Muscle of leg (tissue), 11 donors: Measurements from ENCODE around the gene TRIO. TPM values are rescaled to one million over a fixed set of nuclear protein-coding genes. Genes with fewer than 3 reads are reported as not detected.

Source experiments
- DNase-seq: peaks from one replicate; pipeline ENCODE4 v3.0.0; 2013
- H3K27ac ChIP-seq: one replicate; pipeline ENCODE4 v1.5.1; 2013; ENCODE audit warnings: mild to moderate bottlenecking, low read length, control low read depth
- H3K27me3 ChIP-seq: one replicate; pipeline ENCODE4 v1.6.1; 2013; ENCODE audit warnings: low read length; ENCODE audit not compliant: control insufficient read depth, insufficient read depth
- H3K36me3 ChIP-seq: one replicate; pipeline ENCODE4 v1.6.1; 2013; ENCODE audit warnings: low read length; ENCODE audit not compliant: control insufficient read depth, insufficient read depth
- H3K4me1 ChIP-seq: one replicate; pipeline ENCODE4 v1.6.1; 2013; ENCODE audit warnings: low read length; ENCODE audit not compliant: control insufficient read depth, insufficient read depth
- H3K4me3 ChIP-seq: one replicate; pipeline ENCODE4 v1.5.1; 2013; ENCODE audit warnings: low read length, control low read depth
- H3K9me3 ChIP-seq: replicated peaks from 2 replicates; pipeline ENCODE4 v1.6.1; 2013; ENCODE audit warnings: low read depth, low read length; ENCODE audit not compliant: control insufficient read depth
- WGBS: methylation state at CpG from one replicate; pipeline ENCODE4 v1.1.5; 2013; ENCODE audit warnings: missing lambda C conversion rate; ENCODE audit not compliant: insufficient coverage; 5-methylcytosine and 5-hydroxymethylcytosine counted together
- polyA plus RNA-seq, 8 donors: library from polyadenylated mRNA; unstranded; fragments of 120-200 nt; gene quantifications; one replicate each; pipeline versions ENCODE4 v1.2.1 to v1.2.3, GENCODE V29; 2013; ENCODE audit warnings: inconsistent platforms in 1 of 8, low replicate concordance in 1 of 8; ENCODE audit not compliant: insufficient read length in 8 of 8, insufficient read depth in 1 of 8
- total RNA-seq: library from RNA; stranded (reverse); fragments of 120-200 nt; gene quantifications from one replicate; pipeline ENCODE4 v1.2.4, GENCODE V29; 2013

Gene TRIO
- total and polyA plus RNA-seq, 9 donors: 124 to 219 (median 168) TPM

DNA sequence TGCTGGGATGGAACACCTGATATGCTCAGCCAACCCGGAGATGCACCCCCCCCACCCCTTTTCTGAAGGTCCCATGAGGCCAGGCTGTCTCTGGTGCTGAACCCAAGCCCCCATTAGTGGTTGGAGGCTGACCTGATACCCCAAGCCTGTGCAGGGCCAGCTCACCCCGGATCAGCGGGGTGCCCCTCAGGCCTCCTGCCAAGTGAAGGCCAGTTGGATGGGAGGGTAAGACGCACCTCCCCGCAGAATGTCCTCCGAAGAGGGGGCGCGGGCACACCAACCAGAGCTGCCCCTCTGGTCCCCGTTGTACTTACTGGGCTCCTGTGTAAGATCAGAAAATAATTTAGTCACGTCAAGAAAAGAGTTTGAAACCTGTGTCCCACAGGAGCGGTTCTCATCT, 361.7 kb downstream of the TRIO start:
- peaks cover 73% of the 10 kb centered on the region for H3K36me3 ChIP-seq
- H3K9me3 ChIP-seq: no peaks in the 10 kb centered on the region
- no peak for DNase-seq
- no peak overlapping the region for H3K27ac ChIP-seq
- H3K27me3 ChIP-seq: no peaks in the 10 kb centered on the region
- 87% methylated on average over 7 of the region's 11 CpGs for WGBS
- no peak overlapping the region for H3K4me3 ChIP-seq
- peaks cover 13% of the 10 kb centered on the region for H3K4me1 ChIP-seq

DNA sequence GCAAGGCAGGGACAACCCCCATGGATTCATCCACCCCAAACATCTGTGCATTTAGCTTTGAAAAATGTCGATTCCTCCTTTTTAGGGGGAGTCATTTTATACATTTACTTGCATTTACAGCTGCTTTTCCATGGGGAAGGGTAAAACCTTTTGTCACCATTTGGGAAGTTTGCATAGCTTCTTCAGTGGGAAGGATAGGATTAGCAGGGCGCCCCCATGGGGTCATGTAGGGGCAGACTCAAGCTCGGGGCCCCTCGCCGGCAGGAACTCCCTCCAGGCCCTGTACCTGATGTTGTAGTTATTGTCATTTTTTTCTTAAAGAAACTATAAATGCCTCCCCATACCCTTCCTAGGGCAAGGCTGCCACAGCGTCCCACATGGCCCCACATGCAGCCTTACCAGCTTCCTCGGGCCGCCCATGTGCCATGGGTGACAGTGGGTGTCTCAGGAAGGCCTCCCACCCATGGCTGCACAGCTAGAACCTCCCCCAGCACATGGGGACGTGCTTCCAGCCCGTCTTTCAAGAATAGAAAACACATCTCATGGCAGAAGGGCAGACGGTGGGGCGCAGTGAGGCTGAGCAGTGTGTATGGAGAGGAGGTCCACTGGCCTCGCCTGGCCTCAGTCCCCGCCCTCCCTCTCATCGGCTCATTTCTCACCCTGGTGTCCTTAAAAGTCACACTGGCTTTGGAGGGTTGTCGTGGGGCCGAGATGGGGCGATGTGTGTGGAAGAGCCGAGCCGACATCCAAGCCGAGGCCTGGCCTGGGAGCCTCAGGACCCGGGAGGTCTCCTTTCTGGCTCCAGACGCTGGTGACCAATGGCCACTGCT, 362.4 kb downstream of the TRIO start:
- Histone ChIP-seq H3K27me3 (no peaks in the 10 kb centered on the region), H3K36me3 (peaks cover 71% of the 10 kb centered on the region), H3K4me3 (no peak overlapping the region), H3K27ac (peak overlapping the region; percentile 17), H3K9me3 (no peaks in the 10 kb centered on the region), H3K4me1 (peaks cover 13% of the 10 kb centered on the region)
- 55% methylated on average over 8 of the region's 23 CpGs for WGBS
- DNase-seq: no peak

DNA sequence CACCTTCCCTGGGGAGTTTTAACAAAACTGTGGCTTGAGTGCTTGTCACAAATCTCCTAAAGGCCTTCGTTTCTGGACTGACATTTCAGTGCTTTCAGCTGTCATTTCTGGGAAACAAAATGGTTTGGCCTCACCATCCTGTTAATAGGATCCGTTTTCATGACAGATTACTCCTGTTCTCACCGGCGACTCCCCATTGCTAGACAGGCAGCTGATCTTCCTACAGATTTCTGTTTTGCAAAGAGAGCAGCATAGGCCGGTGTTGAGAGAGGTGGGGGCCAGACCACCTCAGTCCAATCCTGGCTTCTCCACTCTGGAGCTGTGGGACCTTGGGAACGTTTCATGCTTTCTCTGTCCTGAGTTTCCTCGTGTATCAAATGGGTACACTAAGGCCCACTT, 363.0 kb downstream of the TRIO start:
- H3K9me3 ChIP-seq: no peaks in the 10 kb centered on the region
- WGBS: 63% methylated on average over 4 of the region's 7 CpGs
- H3K36me3 ChIP-seq: peaks cover 71% of the 10 kb centered on the region
- DNase-seq: no peak
- H3K4me1 ChIP-seq: peaks cover 13% of the 10 kb centered on the region
- H3K27me3 ChIP-seq: no peaks in the 10 kb centered on the region
- peak overlapping the region; percentile 17 for H3K27ac ChIP-seq
- H3K4me3 ChIP-seq: no peak overlapping the region

DNA sequence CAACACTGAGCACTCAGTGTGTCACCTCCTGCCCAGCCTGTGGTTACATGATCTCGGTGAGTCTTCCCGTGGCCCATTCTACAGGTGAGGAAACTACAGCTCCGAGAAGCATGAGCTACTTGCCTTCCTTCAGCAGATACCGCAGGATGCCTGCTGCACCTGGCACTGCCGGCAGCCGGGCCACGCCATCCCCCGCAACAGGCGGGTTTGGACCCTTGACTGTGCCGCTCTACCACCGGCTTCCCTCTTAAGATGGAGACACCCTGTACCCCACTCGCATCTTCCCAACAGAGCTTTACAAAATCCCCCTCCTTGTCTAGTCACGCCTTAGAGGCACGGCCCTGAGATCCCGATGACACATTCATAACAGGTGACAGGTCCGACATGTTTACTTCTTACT, 363.5 kb downstream of the TRIO start:
- DNase-seq: no peak
- 95% methylated on average over 16 of the region's 16 CpGs for WGBS
- Histone ChIP-seq H3K27me3 (no peaks in the 10 kb centered on the region), H3K36me3 (peaks cover 66% of the 10 kb centered on the region), H3K27ac (no peak overlapping the region), H3K4me3 (no peak overlapping the region), H3K9me3 (no peaks in the 10 kb centered on the region), H3K4me1 (peaks cover 13% of the 10 kb centered on the region)

DNA sequence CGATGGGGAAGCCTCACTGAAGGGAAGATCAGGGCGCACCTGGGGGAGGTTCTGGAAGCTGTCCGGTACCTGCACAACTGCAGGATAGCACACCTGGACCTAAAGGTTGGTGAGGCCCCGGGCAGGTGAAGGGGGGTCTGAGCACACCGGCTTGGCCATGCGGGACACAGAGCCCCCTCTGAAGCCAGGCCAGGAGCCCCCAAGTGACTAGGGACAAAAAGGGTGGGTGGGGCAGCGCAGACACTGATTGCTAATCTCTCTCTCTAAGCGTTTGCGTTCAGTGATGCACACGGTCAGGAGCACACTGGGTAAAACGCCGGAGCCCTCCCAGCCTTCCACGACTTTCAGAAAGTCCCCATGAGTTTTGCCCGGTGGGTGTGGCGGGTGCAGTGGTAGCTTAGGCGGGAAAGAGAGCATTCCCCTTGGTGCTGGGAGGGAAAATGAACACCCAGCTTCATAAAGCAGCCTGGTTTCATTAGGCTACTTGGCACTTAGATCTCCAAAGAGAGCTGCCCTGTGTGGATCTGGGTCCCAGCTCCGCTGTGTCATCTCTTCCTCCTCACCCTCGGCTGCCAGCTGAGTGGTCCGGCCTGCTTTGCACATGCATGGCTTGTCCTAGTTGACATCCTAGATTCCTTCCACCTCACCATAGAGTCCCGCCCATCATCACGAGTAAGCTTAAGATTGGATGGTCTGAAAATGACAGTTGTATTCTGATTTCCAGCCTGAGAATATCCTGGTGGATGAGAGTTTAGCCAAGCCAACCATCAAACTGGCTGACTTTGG, 364.2 kb downstream of the TRIO start:
- Histone ChIP-seq H3K27ac (no peak overlapping the region), H3K36me3 (peaks cover 61% of the 10 kb centered on the region), H3K4me3 (no peak overlapping the region), H3K9me3 (no peaks in the 10 kb centered on the region), H3K27me3 (no peaks in the 10 kb centered on the region), H3K4me1 (peaks cover 13% of the 10 kb centered on the region)
- WGBS: 90% methylated on average over 15 of the region's 21 CpGs
- no peak for DNase-seq

DNA sequence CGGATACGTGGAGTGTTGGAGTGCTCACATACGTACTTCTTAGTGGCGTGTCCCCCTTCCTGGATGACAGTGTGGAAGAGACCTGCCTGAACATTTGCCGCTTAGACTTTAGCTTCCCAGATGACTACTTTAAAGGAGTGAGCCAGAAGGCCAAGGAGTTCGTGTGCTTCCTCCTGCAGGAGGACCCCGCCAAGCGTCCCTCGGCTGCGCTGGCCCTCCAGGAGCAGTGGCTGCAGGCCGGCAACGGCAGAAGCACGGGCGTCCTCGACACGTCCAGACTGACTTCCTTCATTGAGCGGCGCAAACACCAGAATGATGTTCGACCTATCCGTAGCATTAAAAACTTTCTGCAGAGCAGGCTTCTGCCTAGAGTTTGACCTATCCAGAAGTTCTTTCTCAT, 364.9 kb downstream of the TRIO start:
- DNase-seq: no peak
- WGBS: 83% methylated on average over 19 of the region's 20 CpGs
- no peak overlapping the region for H3K4me3 ChIP-seq
- no peak overlapping the region for H3K27ac ChIP-seq
- peaks cover 7% of the 10 kb centered on the region for H3K4me1 ChIP-seq
- peaks cover 54% of the 10 kb centered on the region for H3K36me3 ChIP-seq
- no peaks in the 10 kb centered on the region for H3K27me3 ChIP-seq
- H3K9me3 ChIP-seq: no peaks in the 10 kb centered on the region

DNA sequence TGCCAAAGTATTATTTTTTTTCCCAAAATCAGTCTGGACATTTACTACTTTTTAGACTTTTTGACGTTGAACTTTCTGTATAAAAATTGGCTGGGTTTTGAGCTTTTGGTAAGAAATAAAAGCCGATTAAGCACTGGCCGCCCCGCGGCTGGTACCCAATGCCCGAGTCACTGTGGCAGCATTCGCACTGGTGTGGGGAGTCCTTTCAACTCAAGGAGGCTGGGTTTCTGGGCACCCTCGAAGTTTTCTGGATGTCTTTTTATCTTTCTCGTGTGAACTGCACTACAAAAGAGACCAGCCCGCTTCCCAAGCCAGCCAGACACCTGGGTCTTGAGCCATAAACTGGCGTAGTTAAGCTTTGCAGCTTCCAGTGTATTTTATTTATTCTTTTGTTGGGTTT, 366.4 kb downstream of the TRIO start:
- Histone ChIP-seq H3K4me3 (no peak overlapping the region), H3K27ac (no peak overlapping the region), H3K4me1 (no peaks in the 10 kb centered on the region), H3K27me3 (no peaks in the 10 kb centered on the region), H3K36me3 (peaks cover 39% of the 10 kb centered on the region), H3K9me3 (no peaks in the 10 kb centered on the region)
- WGBS: 88% methylated on average over 5 of the region's 11 CpGs
- no peak for DNase-seq

DNA sequence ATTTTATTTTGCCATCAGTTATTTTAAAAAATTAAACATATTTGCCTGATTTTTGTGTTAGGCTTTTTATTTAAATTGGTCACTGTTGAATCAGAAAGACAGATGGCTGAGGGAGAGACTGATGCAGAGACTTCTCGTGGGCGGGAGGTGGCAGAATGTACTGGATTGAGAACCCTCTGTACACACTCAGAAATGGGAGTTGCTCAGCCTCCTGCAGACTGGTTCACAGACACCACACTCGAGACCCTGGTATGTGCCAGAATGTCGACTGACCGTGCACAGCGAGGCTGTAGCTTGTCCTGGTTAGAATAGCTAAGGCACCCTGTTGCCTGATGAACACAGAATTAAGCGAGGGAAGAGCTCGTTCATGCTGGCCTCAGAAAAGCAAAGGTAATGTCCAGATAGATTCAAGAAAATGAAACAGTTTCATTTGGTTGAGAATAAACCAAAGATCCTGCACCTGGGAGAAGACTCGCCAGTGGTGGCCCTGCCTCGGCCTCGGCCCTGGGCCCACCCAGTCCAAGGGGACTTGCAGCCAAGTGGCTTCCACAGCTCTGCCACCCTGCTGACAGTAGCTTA, 367.1 kb downstream of the TRIO start:
- no peaks in the 10 kb centered on the region for H3K4me1 ChIP-seq
- DNase-seq: no peak
- H3K4me3 ChIP-seq: no peak overlapping the region
- 79% methylated on average over 9 of the region's 11 CpGs for WGBS
- no peaks in the 10 kb centered on the region for H3K27me3 ChIP-seq
- H3K9me3 ChIP-seq: no peaks in the 10 kb centered on the region
- peaks cover 32% of the 10 kb centered on the region for H3K36me3 ChIP-seq
- no peak overlapping the region for H3K27ac ChIP-seq

DNA sequence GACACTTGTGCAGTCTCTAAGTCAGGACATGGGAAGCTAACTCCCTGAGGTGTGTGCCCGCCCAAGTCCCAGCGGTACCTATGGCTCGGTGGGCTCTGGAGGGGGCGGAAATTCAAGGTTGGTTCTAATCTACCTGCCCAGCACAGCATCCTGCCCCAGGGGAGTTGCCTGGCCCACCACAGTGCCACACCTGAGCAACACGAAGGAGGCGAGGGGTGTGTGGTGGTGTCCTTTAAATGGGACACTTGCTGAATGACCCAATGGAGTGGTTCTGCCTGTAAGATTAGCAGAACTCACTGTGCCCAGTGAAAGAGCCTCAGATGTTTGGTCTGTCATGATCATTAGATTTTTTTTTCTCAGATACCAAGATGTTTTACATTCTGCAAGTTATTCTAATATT, 367.7 kb downstream of the TRIO start:
- Histone ChIP-seq H3K4me3 (no peak overlapping the region), H3K27me3 (no peaks in the 10 kb centered on the region), H3K36me3 (peaks cover 25% of the 10 kb centered on the region), H3K4me1 (no peaks in the 10 kb centered on the region), H3K27ac (no peak overlapping the region), H3K9me3 (peaks cover 2% of the 10 kb centered on the region)
- DNase-seq: no peak
- 91% methylated on average over 6 of the region's 6 CpGs for WGBS

DNA sequence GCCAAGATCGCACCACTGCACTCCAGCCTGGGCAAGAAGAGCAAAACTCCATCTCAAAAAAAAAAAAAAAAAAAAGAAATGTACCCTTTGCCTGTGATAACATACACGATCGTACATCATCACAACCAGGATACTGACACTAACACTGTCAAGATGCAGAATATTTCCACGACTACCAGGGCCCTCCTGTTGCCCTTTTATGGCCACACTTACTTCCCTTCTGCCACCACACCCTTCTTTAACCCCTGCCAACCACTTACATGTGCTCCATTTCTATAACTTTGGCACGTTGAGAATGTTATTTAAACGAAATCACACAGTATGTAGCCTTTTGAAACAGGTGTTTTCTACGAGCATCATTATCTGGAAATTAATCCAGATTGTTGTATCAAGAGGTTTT, 369.4 kb downstream of the TRIO start:
- Histone ChIP-seq H3K4me1 (no peaks in the 10 kb centered on the region), H3K36me3 (peaks cover 16% of the 10 kb centered on the region), H3K4me3 (no peak overlapping the region), H3K27ac (no peak overlapping the region), H3K9me3 (peaks cover 5% of the 10 kb centered on the region), H3K27me3 (no peaks in the 10 kb centered on the region)
- WGBS: 48% methylated on average over 3 of the region's 7 CpGs
- DNase-seq: no peak
